Spleen (tissue), 7 donors: ENCODE data around the gene RGS8.

ENCODE experiments used
- CTCF ChIP-seq, 11 experiments: fragments of 200-600 bp in 7 of 11; fragments of 450-650 bp in 4 of 11; sonication (generic) in 4 of 11; IDR thresholded peaks in 8 of 11; conservative IDR thresholded peaks in 3 of 11; 1 replicate in 7 of 11; 2 replicates in 4 of 11; pipeline versions ENCODE4 v1.4.0 to v1.8.0; 2016 to 2021; ENCODE audit warnings: antibody characterized with exemption in 11 of 11, inconsistent platforms in 4 of 11, mild to moderate bottlenecking in 1 of 11
- POLR2A ChIP-seq, 3 donors: fragments of 450-650 bp; IDR thresholded peaks; one replicate each; pipeline ENCODE4 v1.5.1; 2017; ENCODE audit warnings: antibody characterized with exemption in 3 of 3, mild to moderate bottlenecking in 1 of 3
- POLR2AphosphoS5 ChIP-seq, 3 donors: sonication (generic); formaldehyde crosslinking; IDR thresholded peaks; one replicate each; pipeline ENCODE4 v1.5.1; 2017; ENCODE audit warnings: antibody characterized with exemption in 3 of 3
- donor health status: DM: no; HTN: no; CAD: no; lungs with moderate emphysema.
- donor health status: DM: no; HTN: no; CAD: no.
- donor health status: DM: no; HTN: no; CAD: no.

- TF ChIP-seq CTCF (IDR thresholded peaks at IDR 0.05 in 8 of 11, conservative IDR thresholded peaks at IDR 0.05 in 3 of 11), result no peak
- TF ChIP-seq POLR2A (IDR thresholded peaks at IDR 0.05), result no peak
- TF ChIP-seq POLR2AphosphoS5 (IDR thresholded peaks at IDR 0.05), result no peak
Measured at GRCh38 chr1:182672487-182672836, 11.9 kb downstream of the RGS8 start.
